Effector memory CD8-positive, alpha-beta T cell (primary cell): ENCODE results near the gene TP53RK.
A peak's percentile ranks its signal among the peaks of the same experiment; 100 is the strongest.

Source experiments
- ATAC-seq: fragments of 150-1000 bp; cut with Tn5 transposase; replicated peaks from 2 replicates; pipeline ENCODE4 v1.10.0; 2021; ENCODE audit warnings: mild to moderate bottlenecking, moderate library complexity
- DNase-seq, 3 experiments: peaks; one replicate each; pipeline ENCODE4 v3.0.0; 2021
- H3K27ac Mint-ChIP-seq, 2 donors: one replicate each; pipeline ENCODE4 v1.8.0; 2022; ENCODE audit warnings: mild to moderate bottlenecking in 2 of 2, mixed read lengths in 2 of 2, moderate library complexity in 2 of 2
- H3K27me3 Mint-ChIP-seq, 2 donors: one replicate each; pipeline ENCODE4 v1.8.0; 2022; ENCODE audit warnings: mixed read lengths in 2 of 2
- H3K36me3 Mint-ChIP-seq: one replicate; pipeline ENCODE4 v1.8.0; 2022; ENCODE audit warnings: mild to moderate bottlenecking, moderate library complexity, mixed read lengths; ENCODE audit not compliant: insufficient read depth
- H3K4me1 Mint-ChIP-seq, 2 donors: one replicate each; pipeline ENCODE4 v1.8.0; 2022; ENCODE audit warnings: low read depth in 2 of 2, mixed read lengths in 2 of 2
- H3K4me3 Mint-ChIP-seq, 2 donors: one replicate each; pipeline ENCODE4 v1.8.0; 2022; ENCODE audit warnings: mild to moderate bottlenecking in 2 of 2, mixed read lengths in 2 of 2, moderate library complexity in 2 of 2
- H3K9me3 Mint-ChIP-seq, 2 donors: one replicate each; pipeline ENCODE4 v1.8.0; 2022; ENCODE audit warnings: mixed read lengths in 2 of 2

TP53RK gene

GRCh38 chr20:46701986-46702385 is 12.7 kb upstream of the TP53RK start:
- DNase-seq = no peak
- Mint-ChIP-seq H3K9me3 (no peaks in the 10 kb centered on the region), H3K27me3 (peaks cover 61 to 77% of the 10 kb centered on the region in 2 donors), H3K4me1 (no peaks in the 10 kb centered on the region), H3K4me3 (no peak overlapping the region), H3K27ac (no peak overlapping the region), H3K36me3 (no peaks in the 10 kb centered on the region)
- ATAC-seq = no peak

DNA sequence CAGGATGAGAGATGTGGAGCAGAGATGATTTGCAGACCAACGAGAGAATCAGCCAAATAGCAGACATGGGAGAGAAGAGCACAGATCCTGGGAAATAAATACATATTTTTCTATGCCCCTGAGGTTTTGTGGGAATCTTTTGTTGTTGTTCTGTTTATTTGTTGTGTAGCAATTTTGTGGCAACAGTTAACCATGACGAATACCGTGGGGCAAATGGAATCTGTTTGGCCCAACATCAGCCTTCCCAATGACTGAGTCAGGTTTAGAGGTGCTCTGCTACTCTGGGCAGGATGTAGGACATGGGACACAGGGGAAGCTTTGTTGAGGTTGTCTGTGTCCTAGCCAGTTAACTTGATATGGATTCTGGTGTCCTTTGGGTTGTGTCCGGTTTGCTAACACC is 12.3 kb upstream of the TP53RK start:
- Mint-ChIP-seq H3K4me3 (no peak overlapping the region), H3K4me1 (no peaks in the 10 kb centered on the region), H3K36me3 (no peaks in the 10 kb centered on the region), H3K27me3 (peaks cover 61 to 82% of the 10 kb centered on the region in 2 donors), H3K9me3 (no peaks in the 10 kb centered on the region), H3K27ac (no peak overlapping the region)
- no peak for DNase-seq
- no peak for ATAC-seq

- Mint-ChIP-seq H3K9me3 (no peaks in the 10 kb centered on the region), H3K4me1 (no peaks in the 10 kb centered on the region), H3K27me3 (peaks cover 61 to 86% of the 10 kb centered on the region in 2 donors), H3K36me3 (no peaks in the 10 kb centered on the region), H3K27ac (no peak overlapping the region), H3K4me3 (no peak overlapping the region)
- ATAC-seq = no peak
- DNase-seq = no peak
Observed at GRCh38 chr20:46701057-46701456, 11.8 kb upstream of the TP53RK start.

DNA sequence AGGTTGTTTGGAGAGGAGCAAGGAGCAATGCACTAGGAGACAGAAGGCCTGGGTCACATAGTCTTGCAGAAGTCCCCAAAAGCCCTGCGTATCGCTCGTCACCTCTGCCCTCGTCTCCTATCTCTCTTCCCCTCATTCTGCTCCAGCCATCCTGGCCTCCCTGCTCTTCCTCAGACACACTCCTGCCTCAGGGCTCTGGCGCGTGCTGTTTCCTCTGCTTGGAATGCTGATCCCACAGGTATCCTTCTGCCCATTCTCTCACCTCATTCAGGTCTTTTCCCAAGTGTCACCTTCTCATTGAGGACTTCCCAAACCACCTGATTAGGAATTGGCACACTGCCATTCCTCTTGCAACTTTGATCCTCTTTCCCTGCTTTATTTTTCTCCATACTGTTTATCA is 11.2 kb upstream of the TP53RK start:
- ATAC-seq = no peak
- Mint-ChIP-seq H3K27ac (no peak overlapping the region), H3K36me3 (no peaks in the 10 kb centered on the region), H3K4me1 (no peaks in the 10 kb centered on the region), H3K9me3 (no peaks in the 10 kb centered on the region), H3K4me3 (no peak overlapping the region), H3K27me3 (peaks cover 59 to 86% of the 10 kb centered on the region in 2 donors)
- DNase-seq = no peak

- ATAC-seq (no peak), DNase-seq (no peak)
Observed at GRCh38 chr20:46699651-46700359, 10.6 kb upstream of the TP53RK start.

DNA sequence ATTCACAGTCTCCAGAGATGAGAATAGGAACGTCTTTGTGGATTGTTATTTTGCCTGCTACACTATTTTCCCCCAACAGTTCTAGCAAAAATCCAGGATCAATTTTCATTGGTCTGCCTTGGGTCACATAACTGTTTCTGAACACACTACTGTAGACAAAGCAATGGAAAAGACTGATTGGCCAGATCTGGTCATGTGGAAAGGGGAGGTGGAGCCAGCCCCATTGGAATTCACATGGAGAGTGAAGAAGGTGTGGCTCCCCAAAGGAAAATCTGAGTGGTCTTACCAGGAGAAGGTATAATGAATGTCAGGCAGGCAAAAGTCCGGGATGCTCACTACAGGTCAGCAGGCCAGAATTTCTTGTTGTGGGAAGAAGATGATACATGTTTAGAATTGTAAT is 9.5 kb upstream of the TP53RK start:
- peaks cover 42 to 69% of the 10 kb centered on the region in 2 donors for H3K27me3 Mint-ChIP-seq
- H3K4me1 Mint-ChIP-seq = peaks cover 0 to 3% of the 10 kb centered on the region in 2 donors
- no peaks in the 10 kb centered on the region for H3K36me3 Mint-ChIP-seq
- no peak overlapping the region for H3K27ac Mint-ChIP-seq
- DNase-seq = no peak
- no peak for ATAC-seq
- no peaks in the 10 kb centered on the region for H3K9me3 Mint-ChIP-seq
- no peak overlapping the region for H3K4me3 Mint-ChIP-seq

More at GRCh38 chr20:46699651-46700359, 10.6 kb upstream of the TP53RK start:
- Mint-ChIP-seq H3K27ac (no peak overlapping the region), H3K36me3 (no peaks in the 10 kb centered on the region), H3K9me3 (no peaks in the 10 kb centered on the region), H3K27me3 (peaks cover 52 to 79% of the 10 kb centered on the region in 2 donors), H3K4me3 (no peak overlapping the region), H3K4me1 (no peaks in the 10 kb centered on the region)

DNA sequence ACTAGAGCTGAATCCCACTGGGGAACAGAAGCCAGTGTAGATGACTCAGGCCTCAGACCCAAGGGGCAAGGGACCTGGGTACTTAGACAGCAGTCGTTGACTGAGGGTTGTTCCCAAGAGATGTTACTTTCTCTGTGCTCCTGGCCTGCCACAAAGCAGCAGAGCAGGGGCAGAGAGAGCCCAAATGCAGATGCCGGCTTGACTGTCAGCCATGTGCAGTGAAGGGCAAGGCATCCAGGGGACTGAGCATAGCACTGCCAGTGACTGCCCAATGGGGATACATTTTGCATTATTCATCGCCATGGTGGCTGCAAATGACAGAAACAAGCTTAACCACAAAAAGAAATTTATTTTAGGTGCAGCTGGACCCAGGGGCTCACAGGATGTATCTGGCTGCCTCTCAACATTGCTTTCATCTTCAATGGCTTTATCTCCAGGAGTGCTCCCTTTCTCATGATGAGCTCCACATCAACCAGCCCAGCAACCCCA is 7.6 kb upstream of the TP53RK start:
- ATAC-seq = no peak
- DNase-seq = no peak

DNA sequence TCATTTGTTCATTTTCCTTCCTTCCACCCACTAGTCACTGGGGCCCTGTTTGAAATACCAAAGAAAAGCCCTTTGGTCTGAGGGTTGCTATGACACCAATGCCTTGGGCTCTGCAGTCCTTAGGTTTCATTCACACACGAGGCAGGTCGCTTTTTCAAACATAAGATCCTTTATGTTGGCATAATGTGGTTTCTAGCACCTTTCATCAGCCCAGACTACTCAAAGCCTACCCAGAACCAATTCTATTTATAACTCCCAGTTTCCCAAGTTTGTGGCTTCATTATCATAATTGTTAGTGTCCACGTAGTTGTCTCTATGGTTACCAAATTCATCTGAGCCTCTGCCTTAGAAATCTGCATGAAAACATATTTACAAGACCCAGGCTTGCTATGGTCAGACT is 6.6 kb upstream of the TP53RK start:
- Mint-ChIP-seq H3K4me3 (no peak overlapping the region), H3K27me3 (peaks cover 31 to 51% of the 10 kb centered on the region in 2 donors), H3K36me3 (no peaks in the 10 kb centered on the region), H3K4me1 (peaks cover 0 to 3% of the 10 kb centered on the region in 2 donors), H3K9me3 (no peaks in the 10 kb centered on the region), H3K27ac (no peak overlapping the region)
- DNase-seq = no peak
- no peak for ATAC-seq

More for the DNA sequence above, 7.6 kb upstream of the TP53RK start:
- Mint-ChIP-seq H3K27ac (no peak overlapping the region), H3K9me3 (no peaks in the 10 kb centered on the region), H3K36me3 (no peaks in the 10 kb centered on the region), H3K4me1 (peaks cover 0 to 3% of the 10 kb centered on the region in 2 donors), H3K4me3 (no peak overlapping the region), H3K27me3 (peaks cover 36 to 58% of the 10 kb centered on the region in 2 donors)

DNA sequence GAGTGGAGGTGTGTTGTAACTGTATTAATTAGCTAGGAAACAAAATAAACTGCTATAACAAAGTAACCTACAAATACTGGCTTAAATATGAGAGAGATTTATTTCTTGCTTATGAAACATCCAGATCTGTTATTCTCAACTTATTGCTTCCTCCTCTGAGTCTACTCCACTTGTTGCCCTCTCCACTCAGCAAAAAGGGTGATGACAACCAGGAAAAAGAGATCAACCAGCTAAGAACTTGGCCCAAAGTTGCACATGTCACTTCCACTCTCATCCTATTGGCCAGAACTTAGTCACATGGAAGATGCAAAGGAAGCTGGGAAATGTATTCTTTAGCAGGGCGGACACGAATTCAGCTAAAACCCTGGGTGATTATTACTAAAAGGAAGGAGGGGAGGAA is 5.2 kb upstream of the TP53RK start:
- no peaks in the 10 kb centered on the region for H3K9me3 Mint-ChIP-seq
- H3K4me1 Mint-ChIP-seq = peaks cover 4% of the 10 kb centered on the region in 2 donors
- H3K36me3 Mint-ChIP-seq = peaks cover 2% of the 10 kb centered on the region
- peaks cover 17 to 37% of the 10 kb centered on the region in 2 donors for H3K27me3 Mint-ChIP-seq
- DNase-seq = no peak
- no peak overlapping the region for H3K4me3 Mint-ChIP-seq
- ATAC-seq = no peak
- H3K27ac Mint-ChIP-seq = no peak overlapping the region

DNA sequence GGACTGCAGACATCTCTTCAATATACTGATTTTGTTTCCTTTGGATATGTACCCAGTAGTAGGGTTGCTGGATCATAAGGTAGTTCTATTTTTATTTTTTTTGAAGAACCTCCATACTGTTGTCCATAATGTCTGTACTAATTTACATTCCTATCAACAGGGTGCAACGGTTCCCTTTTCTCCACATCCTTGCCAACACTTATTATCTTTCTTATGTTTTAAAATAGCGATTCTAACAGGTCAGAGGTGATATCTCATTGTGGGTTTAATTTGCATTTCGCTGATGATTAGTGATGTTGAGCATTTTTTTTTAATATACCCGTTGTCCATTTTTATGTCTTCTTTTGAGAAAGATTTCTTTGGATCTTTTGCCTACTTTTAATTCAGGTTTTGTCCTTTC is 2.0 kb upstream of the TP53RK start:
- Mint-ChIP-seq H3K36me3 (peaks cover 11% of the 10 kb centered on the region), H3K27ac (peak overlapping the region in 1 of 2 donors; percentile 74), H3K27me3 (peaks cover 0 to 4% of the 10 kb centered on the region in 2 donors), H3K4me3 (peak overlapping the region in 1 of 2 donors; percentile 15), H3K4me1 (peaks cover 27 to 30% of the 10 kb centered on the region in 2 donors), H3K9me3 (no peaks in the 10 kb centered on the region)
- no peak for ATAC-seq
- DNase-seq = no peak

DNA sequence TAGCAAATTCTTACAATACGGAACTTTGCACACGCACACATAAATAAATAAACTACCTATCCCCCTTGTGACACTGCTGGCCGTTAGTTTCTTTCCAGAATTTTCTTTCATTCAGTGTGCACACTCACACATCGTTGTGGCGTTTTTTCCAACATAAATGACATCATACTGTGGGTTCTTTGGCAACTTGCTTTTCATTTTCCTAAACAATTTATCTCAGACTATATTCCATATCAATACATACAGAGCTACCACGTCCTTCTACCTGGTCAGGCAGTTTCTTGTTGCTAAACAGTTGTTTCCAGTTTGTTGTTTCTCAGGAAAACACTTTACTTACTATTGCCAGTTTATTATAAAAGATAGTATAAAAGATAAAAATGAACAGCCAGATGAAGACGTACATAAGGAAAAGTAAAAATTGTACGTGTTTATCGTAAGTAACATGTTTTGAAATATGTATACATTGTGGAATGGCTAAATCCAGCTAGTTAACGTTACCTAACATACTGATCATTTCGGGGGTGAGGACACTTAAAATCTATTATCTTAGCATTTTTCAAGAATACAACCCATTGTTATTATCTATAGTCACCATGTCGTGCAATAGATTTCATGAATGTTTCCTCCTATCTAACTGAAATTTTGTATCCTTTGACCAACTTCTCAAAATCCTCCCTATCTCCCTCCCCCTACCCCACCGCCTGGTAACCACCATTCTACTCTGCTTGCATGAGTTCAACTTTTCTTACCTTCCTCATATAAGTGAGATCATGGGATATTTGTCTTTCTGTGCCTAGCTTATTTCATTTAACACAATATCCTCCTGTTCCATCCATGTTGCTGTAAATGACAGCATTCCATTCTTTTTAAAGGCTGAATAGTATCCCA is 1.2 kb upstream of the TP53RK start:
- Mint-ChIP-seq H3K36me3 (peaks cover 15% of the 10 kb centered on the region), H3K9me3 (no peaks in the 10 kb centered on the region), H3K27ac (peak overlapping the region; percentile 87 to 95), H3K27me3 (no peaks in the 10 kb centered on the region), H3K4me3 (no peak overlapping the region), H3K4me1 (peaks cover 30 to 37% of the 10 kb centered on the region in 2 donors)
- DNase-seq (no peak), ATAC-seq (no peak)

DNA sequence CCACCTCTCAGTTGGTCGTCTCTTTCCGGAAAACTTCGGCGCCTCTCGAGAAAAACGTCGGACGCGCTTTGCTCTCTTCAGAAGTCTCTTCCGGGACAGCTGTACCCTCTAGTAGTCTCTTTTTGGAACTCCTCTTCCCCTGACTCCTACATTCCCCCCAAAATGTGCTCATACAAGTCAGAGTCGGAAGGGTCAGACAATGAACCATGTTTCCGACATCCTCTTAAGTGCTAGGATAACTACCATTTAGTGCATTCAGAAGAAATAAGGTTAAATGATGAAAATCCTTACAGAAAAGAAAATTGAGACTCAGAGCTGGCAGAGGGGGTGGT is 476 bp upstream of the TP53RK start:
- DNase-seq (no peak), ATAC-seq (no peak)
- no peaks in the 10 kb centered on the region for H3K9me3 Mint-ChIP-seq
- H3K27me3 Mint-ChIP-seq = no peaks in the 10 kb centered on the region
- peaks cover 34 to 42% of the 10 kb centered on the region in 2 donors for H3K4me1 Mint-ChIP-seq
- peaks cover 21% of the 10 kb centered on the region for H3K36me3 Mint-ChIP-seq
- H3K27ac Mint-ChIP-seq = peak overlapping the region; percentile 87 to 95
- peak overlapping the region; percentile 90 to 93 for H3K4me3 Mint-ChIP-seq

DNA sequence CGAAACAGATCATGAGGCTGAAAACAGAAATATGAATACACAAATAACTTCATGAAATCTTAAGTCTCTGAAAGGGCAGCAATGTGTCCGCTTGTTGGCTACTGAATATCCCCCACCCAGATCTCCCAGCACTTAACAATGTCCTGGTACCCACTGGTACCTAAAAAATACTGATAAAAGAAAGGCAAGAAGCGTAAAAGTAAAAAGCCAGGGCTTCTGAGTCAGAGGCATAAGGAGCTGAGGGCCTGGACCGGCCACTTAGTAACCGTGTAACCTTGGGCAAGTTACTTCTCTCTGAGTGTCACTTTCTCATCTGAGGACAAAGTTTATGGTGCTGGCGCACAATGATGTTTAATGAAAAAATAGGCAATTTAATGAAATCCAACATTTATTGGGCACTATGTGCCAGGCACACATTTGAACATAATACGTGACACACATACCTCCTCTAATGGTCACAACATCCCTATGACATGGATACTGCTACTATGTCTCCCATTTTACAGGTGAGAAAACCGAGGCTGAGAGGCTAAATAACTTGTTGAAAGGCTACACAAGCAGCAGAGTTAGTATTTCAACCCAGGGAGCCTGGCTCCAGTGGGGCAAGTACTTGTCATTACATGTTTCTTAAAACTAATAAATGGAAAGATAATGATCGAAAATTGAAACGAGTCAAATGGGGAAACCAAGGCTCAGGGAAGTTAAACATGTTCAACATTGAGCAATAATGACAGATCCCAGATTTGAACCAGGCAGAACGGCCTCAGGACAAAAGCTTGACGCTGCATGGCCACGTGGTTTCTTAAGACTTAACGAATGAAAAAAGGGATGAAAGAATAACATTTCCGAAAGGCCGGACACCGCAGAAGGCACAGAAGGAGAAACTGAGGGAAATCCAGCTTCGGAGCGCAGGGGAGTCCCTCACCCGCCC is 828 bp downstream of the TP53RK start:
- Mint-ChIP-seq H3K27ac (peak overlapping the region; percentile 87 to 95), H3K9me3 (no peaks in the 10 kb centered on the region), H3K36me3 (peaks cover 23% of the 10 kb centered on the region), H3K4me1 (peaks cover 39 to 50% of the 10 kb centered on the region in 2 donors), H3K4me3 (peak overlapping the region; percentile 90 to 93), H3K27me3 (no peaks in the 10 kb centered on the region)
- DNase-seq = no peak
- ATAC-seq = no peak
